Measurements from ENCODE around the gene RNLS. TPM values are rescaled to one million over a fixed set of nuclear protein-coding genes. Genes with fewer than 3 reads are reported as not detected.

The RNLS gene
- total RNA-seq, 1 donor from 2014 or later, result 13.3 TPM

GRCh38 chr10:88525371-88526069, 57.6 kb downstream of the RNLS start:
- Histone ChIP-seq H3K4me1 (peaks cover 7% of the 10 kb centered on the region), H3K36me3 (no peaks in the 10 kb centered on the region), H3K27ac (no peak overlapping the region), H3K27me3 (no peaks in the 10 kb centered on the region), H3K4me3 (no peak overlapping the region), H3K9me3 (no peaks in the 10 kb centered on the region)
- intact Hi-C loops (cut with DNase I), result no loop called here
- DNase-seq (ENCODE audit: extremely low spot score in 2 of 2), result no peak
- TF ChIP-seq, protein P1, sequence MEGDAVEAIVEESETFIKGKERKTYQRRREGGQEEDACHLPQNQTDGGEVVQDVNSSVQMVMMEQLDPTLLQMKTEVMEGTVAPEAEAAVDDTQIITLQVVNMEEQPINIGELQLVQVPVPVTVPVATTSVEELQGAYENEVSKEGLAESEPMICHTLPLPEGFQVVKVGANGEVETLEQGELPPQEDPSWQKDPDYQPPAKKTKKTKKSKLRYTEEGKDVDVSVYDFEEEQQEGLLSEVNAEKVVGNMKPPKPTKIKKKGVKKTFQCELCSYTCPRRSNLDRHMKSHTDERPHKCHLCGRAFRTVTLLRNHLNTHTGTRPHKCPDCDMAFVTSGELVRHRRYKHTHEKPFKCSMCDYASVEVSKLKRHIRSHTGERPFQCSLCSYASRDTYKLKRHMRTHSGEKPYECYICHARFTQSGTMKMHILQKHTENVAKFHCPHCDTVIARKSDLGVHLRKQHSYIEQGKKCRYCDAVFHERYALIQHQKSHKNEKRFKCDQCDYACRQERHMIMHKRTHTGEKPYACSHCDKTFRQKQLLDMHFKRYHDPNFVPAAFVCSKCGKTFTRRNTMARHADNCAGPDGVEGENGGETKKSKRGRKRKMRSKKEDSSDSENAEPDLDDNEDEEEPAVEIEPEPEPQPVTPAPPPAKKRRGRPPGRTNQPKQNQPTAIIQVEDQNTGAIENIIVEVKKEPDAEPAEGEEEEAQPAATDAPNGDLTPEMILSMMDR (IDR thresholded peaks at IDR 0.05), result no peak
- no peak for TF ChIP-seq POLR2AphosphoS5 (IDR thresholded peaks at IDR 0.05; ENCODE audit: insufficient read depth in 1 of 2, low read depth in 1 of 2)
- TF ChIP-seq POLR2A (IDR thresholded peaks at IDR 0.05), result no peak

- DNase-seq (ENCODE audit: extremely low spot score in 2 of 2), result no peak
- Histone ChIP-seq H3K4me3 (no peak overlapping the region), H3K36me3 (no peaks in the 10 kb centered on the region), H3K9me3 (no peaks in the 10 kb centered on the region), H3K4me1 (peaks cover 7% of the 10 kb centered on the region), H3K27ac (no peak overlapping the region), H3K27me3 (no peaks in the 10 kb centered on the region)
- intact Hi-C loops (cut with DNase I), result no loop called here
- TF ChIP-seq POLR2AphosphoS5 (IDR thresholded peaks at IDR 0.05; ENCODE audit: insufficient read depth in 1 of 2, low read depth in 1 of 2), result no peak
These were observed 59.2 kb downstream of the RNLS start for GRCh38 chr10:88523739-88524400.

GRCh38 chr10:88522715-88523114, 60.4 kb downstream of the RNLS start:
- Histone ChIP-seq H3K36me3 (no peaks in the 10 kb centered on the region), H3K27ac (no peak overlapping the region), H3K27me3 (no peaks in the 10 kb centered on the region), H3K4me1 (peaks cover 7% of the 10 kb centered on the region), H3K4me3 (no peak overlapping the region), H3K9me3 (no peaks in the 10 kb centered on the region)
- no peak for DNase-seq (ENCODE audit: extremely low spot score in 2 of 2)
- intact Hi-C loops (cut with DNase I), result no loop called here
- TF ChIP-seq POLR2A (IDR thresholded peaks at IDR 0.05), result no peak
- TF ChIP-seq, protein P1 (IDR thresholded peaks at IDR 0.05), result no peak
- TF ChIP-seq POLR2AphosphoS5 (IDR thresholded peaks at IDR 0.05; ENCODE audit: insufficient read depth in 1 of 2, low read depth in 1 of 2), result no peak

DNA sequence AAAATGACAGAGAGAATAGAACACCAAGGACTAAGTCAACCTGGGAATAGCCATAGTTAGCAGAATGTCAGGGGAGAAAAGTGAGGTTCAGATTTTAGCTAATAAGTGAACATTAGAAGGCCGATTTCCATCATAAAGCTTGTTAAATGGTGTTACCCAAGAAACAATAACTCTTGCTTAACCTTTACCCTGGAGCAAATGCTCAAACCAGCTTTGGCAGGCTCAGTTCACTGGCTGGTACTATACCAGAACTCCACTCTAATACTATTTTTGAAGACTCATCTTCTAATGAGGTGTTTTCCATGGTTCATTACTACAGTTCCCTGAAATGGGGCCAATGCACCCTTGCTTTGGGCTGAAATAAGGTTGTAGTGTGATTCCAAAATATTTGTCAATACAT, 61.3 kb downstream of the RNLS start:
- Histone ChIP-seq H3K36me3 (no peaks in the 10 kb centered on the region), H3K27me3 (no peaks in the 10 kb centered on the region), H3K27ac (no peak overlapping the region), H3K4me1 (peaks cover 7% of the 10 kb centered on the region), H3K4me3 (no peak overlapping the region), H3K9me3 (no peaks in the 10 kb centered on the region)
- DNase-seq (ENCODE audit: extremely low spot score in 2 of 2), result no peak
- TF ChIP-seq POLR2AphosphoS5 (IDR thresholded peaks at IDR 0.05; ENCODE audit: insufficient read depth in 1 of 2, low read depth in 1 of 2), result no peak
- TF ChIP-seq POLR2A (IDR thresholded peaks at IDR 0.05), result no peak
- TF ChIP-seq, protein P1 (IDR thresholded peaks at IDR 0.05), result no peak
- intact Hi-C loops (cut with DNase I), result no loop called here

GRCh38 chr10:88515235-88515634, 67.9 kb downstream of the RNLS start:
- intact Hi-C loops (cut with DNase I), result no loop called here
- Histone ChIP-seq H3K36me3 (no peaks in the 10 kb centered on the region), H3K27ac (no peak overlapping the region), H3K9me3 (no peaks in the 10 kb centered on the region), H3K4me3 (no peak overlapping the region), H3K4me1 (no peaks in the 10 kb centered on the region), H3K27me3 (no peaks in the 10 kb centered on the region)
- TF ChIP-seq POLR2A (IDR thresholded peaks at IDR 0.05), result no peak
- TF ChIP-seq, protein P1 (IDR thresholded peaks at IDR 0.05), result no peak
- no peak for DNase-seq (ENCODE audit: extremely low spot score in 2 of 2)

All from vagina (tissue), 2 donors.